Astrocyte (in vitro differentiated cells and primary cell): ENCODE results near the gene SHTN1.

Source experiments
- EZH2 ChIP-seq: IDR thresholded peaks from 2 replicates; pipeline ENCODE4 v1.6.1; 2012; ENCODE audit warnings: mild to moderate bottlenecking, low read length, inconsistent platforms; ENCODE audit not compliant: insufficient read depth
- TF ChIP-seq, protein P1 (sequence below): IDR thresholded peaks from 2 replicates; pipeline ENCODE4 v1.5.1; 2011; ENCODE audit warnings: low read depth, mild to moderate bottlenecking, inconsistent platforms, low read length, moderate library complexity; ENCODE audit not compliant: insufficient read depth

- TF ChIP-seq, protein P1, sequence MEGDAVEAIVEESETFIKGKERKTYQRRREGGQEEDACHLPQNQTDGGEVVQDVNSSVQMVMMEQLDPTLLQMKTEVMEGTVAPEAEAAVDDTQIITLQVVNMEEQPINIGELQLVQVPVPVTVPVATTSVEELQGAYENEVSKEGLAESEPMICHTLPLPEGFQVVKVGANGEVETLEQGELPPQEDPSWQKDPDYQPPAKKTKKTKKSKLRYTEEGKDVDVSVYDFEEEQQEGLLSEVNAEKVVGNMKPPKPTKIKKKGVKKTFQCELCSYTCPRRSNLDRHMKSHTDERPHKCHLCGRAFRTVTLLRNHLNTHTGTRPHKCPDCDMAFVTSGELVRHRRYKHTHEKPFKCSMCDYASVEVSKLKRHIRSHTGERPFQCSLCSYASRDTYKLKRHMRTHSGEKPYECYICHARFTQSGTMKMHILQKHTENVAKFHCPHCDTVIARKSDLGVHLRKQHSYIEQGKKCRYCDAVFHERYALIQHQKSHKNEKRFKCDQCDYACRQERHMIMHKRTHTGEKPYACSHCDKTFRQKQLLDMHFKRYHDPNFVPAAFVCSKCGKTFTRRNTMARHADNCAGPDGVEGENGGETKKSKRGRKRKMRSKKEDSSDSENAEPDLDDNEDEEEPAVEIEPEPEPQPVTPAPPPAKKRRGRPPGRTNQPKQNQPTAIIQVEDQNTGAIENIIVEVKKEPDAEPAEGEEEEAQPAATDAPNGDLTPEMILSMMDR, result no peak
- no peak for TF ChIP-seq EZH2
Measured at GRCh38 chr10:117047947-117048346, 43.0 kb upstream of the SHTN1 start.
